RWPE2 (cell line): ENCODE results near the gene RASL11B.

Source experiments
- ATAC-seq: fragments of 200-7000 bp; cut with Tn5 transposase; 3 replicates; pipeline ENCODE4 v1.9.1; 2021; ENCODE audit warnings: low read depth
- DNase-seq: peaks from one replicate; pipeline ENCODE4 v3.0.0-alpha.2; 2020; ENCODE audit warnings: low spot score
- H3K27ac ChIP-seq: fragments of 450-650 bp; 2 replicates; pipeline ENCODE4 v1.5.1; 2017; ENCODE audit warnings: mild to moderate bottlenecking; ENCODE audit not compliant: poor library complexity, severe bottlenecking
- H3K27me3 ChIP-seq: fragments of 250-450 bp; sonication (Bioruptor Pico); 2 replicates; pipeline ENCODE4 v1.5.1; 2021; ENCODE audit warnings: mild to moderate bottlenecking, moderate library complexity; ENCODE audit not compliant: insufficient read depth, poor library complexity, severe bottlenecking
- H3K36me3 ChIP-seq: fragments of 250-450 bp; sonication (Bioruptor Pico); 2 replicates; pipeline ENCODE4 v1.5.1; 2020; ENCODE audit warnings: low read depth, mild to moderate bottlenecking, moderate library complexity
- H3K4me1 ChIP-seq: fragments of 250-450 bp; sonication (Bioruptor Pico); 2 replicates; pipeline ENCODE4 v1.5.1; 2021; ENCODE audit warnings: mild to moderate bottlenecking, moderate library complexity; ENCODE audit not compliant: insufficient read depth, poor library complexity, severe bottlenecking
- H3K4me3 ChIP-seq: fragments of 250-450 bp; sonication (Bioruptor Pico); 2 replicates; pipeline ENCODE4 v1.5.1; 2021; ENCODE audit warnings: mild to moderate bottlenecking, moderate library complexity; ENCODE audit not compliant: severe bottlenecking
- H3K9me3 ChIP-seq: fragments of 250-450 bp; sonication (Bioruptor Pico); 2 replicates; pipeline ENCODE4 v1.5.1; 2021; ENCODE audit warnings: mild to moderate bottlenecking, moderate library complexity; ENCODE audit not compliant: severe bottlenecking
- CTCF ChIP-seq: fragments of 450-650 bp; IDR thresholded peaks from one replicate; pipeline ENCODE4 v1.5.1; 2017; ENCODE audit warnings: mild to moderate bottlenecking, moderate library complexity; ENCODE audit not compliant: poor library complexity, severe bottlenecking

The RASL11B gene

GRCh38 chr4:52865300-52865699, 3.2 kb downstream of the RASL11B start:
- H3K27me3 ChIP-seq, result no peaks in the 10 kb centered on the region
- H3K4me1 ChIP-seq, result peaks cover 4% of the 10 kb centered on the region
- no peaks in the 10 kb centered on the region for H3K9me3 ChIP-seq
- ATAC-seq, result no peak
- H3K36me3 ChIP-seq, result peaks cover 4% of the 10 kb centered on the region; the same call in 1 of the 2 replicates
- no peak for DNase-seq
- no peak overlapping the region for H3K4me3 ChIP-seq
- no peak overlapping the region for H3K27ac ChIP-seq
- TF ChIP-seq CTCF, result no peak

GRCh38 chr4:52866734-52867133, 4.6 kb downstream of the RASL11B start:
- no peak for TF ChIP-seq CTCF
- ATAC-seq, result no peak
- no peak for DNase-seq

GRCh38 chr4:52867163-52867562, 5.0 kb downstream of the RASL11B start:
- TF ChIP-seq CTCF, result no peak
- H3K27me3 ChIP-seq, result no peaks in the 10 kb centered on the region
- H3K4me1 ChIP-seq, result peaks cover 4% of the 10 kb centered on the region
- no peak overlapping the region for H3K27ac ChIP-seq
- DNase-seq (no peak), ATAC-seq (no peak)
- H3K9me3 ChIP-seq, result no peaks in the 10 kb centered on the region
- H3K4me3 ChIP-seq, result no peak overlapping the region
- H3K36me3 ChIP-seq, result peaks cover 4% of the 10 kb centered on the region; the same call in 1 of the 2 replicates

More at GRCh38 chr4:52866734-52867133, 4.6 kb downstream of the RASL11B start:
- peaks cover 4% of the 10 kb centered on the region; the same call in 1 of the 2 replicates for H3K36me3 ChIP-seq
- H3K9me3 ChIP-seq, result no peaks in the 10 kb centered on the region
- H3K4me1 ChIP-seq, result peaks cover 4% of the 10 kb centered on the region
- H3K4me3 ChIP-seq, result no peak overlapping the region
- no peak overlapping the region for H3K27ac ChIP-seq
- no peaks in the 10 kb centered on the region for H3K27me3 ChIP-seq

GRCh38 chr4:52868133-52868532, 6.0 kb downstream of the RASL11B start:
- Histone ChIP-seq H3K27ac (no peak overlapping the region), H3K4me1 (no peaks in the 10 kb centered on the region), H3K4me3 (no peak overlapping the region), H3K9me3 (no peaks in the 10 kb centered on the region), H3K36me3 (peaks cover 4% of the 10 kb centered on the region; the same call in 1 of the 2 replicates), H3K27me3 (no peaks in the 10 kb centered on the region)
- no peak for TF ChIP-seq CTCF
- no peak for DNase-seq
- no peak for ATAC-seq

- H3K4me1 ChIP-seq, result no peaks in the 10 kb centered on the region
- H3K27ac ChIP-seq, result no peak overlapping the region
- no peak for DNase-seq
- H3K36me3 ChIP-seq, result peaks cover 1% of the 10 kb centered on the region; the same call in 1 of the 2 replicates
- no peaks in the 10 kb centered on the region for H3K9me3 ChIP-seq
- no peak overlapping the region for H3K4me3 ChIP-seq
- no peaks in the 10 kb centered on the region for H3K27me3 ChIP-seq
- ATAC-seq, result no peak
- TF ChIP-seq CTCF, result no peak
Measured at GRCh38 chr4:52869196-52869595, 7.1 kb downstream of the RASL11B start.
